ENCODE measurements around the gene HIVEP1.
"Not testable (repeated sequence)": the region's sequence is repeated elsewhere in the genome, so short reads cannot be mapped to it uniquely, and the experiment has no call there.

DNA sequence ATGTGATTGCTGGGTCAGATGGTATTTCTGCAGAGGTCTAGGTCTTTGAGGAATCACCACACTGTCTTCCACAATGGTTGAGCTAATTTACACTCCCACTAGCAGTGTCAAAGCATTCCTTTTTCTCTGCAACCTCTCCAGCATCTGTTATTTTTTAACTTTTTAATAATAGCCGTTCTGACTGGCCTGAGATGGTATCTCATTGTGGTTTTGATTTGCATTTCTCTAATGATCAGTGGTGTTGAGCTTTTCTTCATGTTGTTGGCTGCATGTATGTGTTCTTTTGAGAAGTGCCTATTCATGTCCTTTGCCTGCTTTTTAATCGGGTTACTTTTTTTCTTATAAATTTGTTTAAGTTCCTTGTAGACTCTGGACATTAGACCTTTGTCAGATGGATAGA, 143.7 kb downstream of the HIVEP1 start:
- not testable (repeated sequence) for TF ChIP-seq POLR2AphosphoS5 (IDR thresholded peaks at IDR 0.05; ENCODE audit: low read depth, low read length); TAF1 (IDR thresholded peaks at IDR 0.05; ENCODE audit: borderline replicate concordance, low read depth, low read length); POLR2A (IDR thresholded peaks at IDR 0.05; ENCODE audit: low read depth, low read length)

All from GM12892 (cell line).